Fibroblast of peridontal ligament (primary cell): ENCODE measurements around the gene ETNPPL.
A peak's percentile ranks its signal among the peaks of the same experiment; 100 is the strongest.

Experiments
- DNase-seq: peaks from one replicate; pipeline ENCODE4 v3.0.0-alpha.2; 2010; ENCODE audit errors: extremely low read depth

Gene ETNPPL

GRCh38 chr4:108762559-108763225 is at the start of gene ETNPPL:
Gene ETNPPL, minus strand, starts transcription at chr4:108763053. Its CDS starts 155 bp downstream, at chr4:108762898.
- no peak for DNase-seq

- no peak for DNase-seq
Observed at GRCh38 chr4:108811486-108811885, 48.6 kb upstream of the ETNPPL start.

GRCh38 chr4:108810087-108810486 is 47.2 kb upstream of the ETNPPL start:
- no peak for DNase-seq

- no peak for DNase-seq
Observed at GRCh38 chr4:108804648-108805273, 41.9 kb upstream of the ETNPPL start.

- no peak for DNase-seq
Observed at GRCh38 chr4:108799306-108799705, 36.5 kb upstream of the ETNPPL start.

- no peak for DNase-seq
Observed at GRCh38 chr4:108796173-108796572, 33.3 kb upstream of the ETNPPL start.

GRCh38 chr4:108795733-108796132 is 32.9 kb upstream of the ETNPPL start:
- no peak for DNase-seq

- peak; percentile 21 for DNase-seq
Observed at GRCh38 chr4:108794136-108794535, 31.3 kb upstream of the ETNPPL start.

GRCh38 chr4:108793415-108793814 is 30.6 kb upstream of the ETNPPL start:
- DNase-seq, result no peak

GRCh38 chr4:108788731-108789130 is 25.9 kb upstream of the ETNPPL start:
- DNase-seq, result no peak

- no peak for DNase-seq
Observed at GRCh38 chr4:108787724-108788123, 24.9 kb upstream of the ETNPPL start.

- no peak for DNase-seq
Observed at GRCh38 chr4:108787106-108787505, 24.3 kb upstream of the ETNPPL start.

- no peak for DNase-seq
Observed at GRCh38 chr4:108786351-108786750, 23.5 kb upstream of the ETNPPL start.

- peak; percentile 59 for DNase-seq
Observed at GRCh38 chr4:108783665-108784463, 21.0 kb upstream of the ETNPPL start.

- no peak for DNase-seq
Observed at GRCh38 chr4:108779958-108780357, 17.1 kb upstream of the ETNPPL start.

GRCh38 chr4:108777388-108777787 is 14.5 kb upstream of the ETNPPL start:
- DNase-seq, result no peak

- no peak for DNase-seq
Observed at GRCh38 chr4:108775921-108776320, 13.1 kb upstream of the ETNPPL start.

- no peak for DNase-seq
Observed at GRCh38 chr4:108774809-108775530, 12.1 kb upstream of the ETNPPL start.

- no peak for DNase-seq
Observed at GRCh38 chr4:108772402-108772801, 9.5 kb upstream of the ETNPPL start.

GRCh38 chr4:108766058-108766457 is 3.2 kb upstream of the ETNPPL start:
- DNase-seq, result no peak

GRCh38 chr4:108763986-108764385 is 1.1 kb upstream of the ETNPPL start:
- no peak for DNase-seq

GRCh38 chr4:108763226-108763593 is 357 bp upstream of the ETNPPL start:
- peak; percentile 4 for DNase-seq
